ENCODE measurements around the gene RNU2-1.

Gene RNU2-1

GRCh38 chr17:43183921-43184320 lies 49.9 kb downstream of the RNU2-1 start:
- Histone ChIP-seq H3K27me3 (ENCODE audit: insufficient read depth, poor library complexity, severe bottlenecking) (no peaks in the 10 kb centered on the region), H3K27ac (replicated peaks) (no peak overlapping the region), H3K4me3 (replicated peaks; ENCODE audit: insufficient read depth, low read length) (no peak overlapping the region)
- TF ChIP-seq SPI1 (IDR thresholded peaks at IDR 0.05; ENCODE audit: borderline replicate concordance, low read depth), result no peak
- TF ChIP-seq POLR2AphosphoS5 (IDR thresholded peaks at IDR 0.05; ENCODE audit: low read depth), result no peak
- no peak for TF ChIP-seq GABPA (IDR thresholded peaks at IDR 0.05; ENCODE audit: low read depth)
- TF ChIP-seq CTCF (IDR thresholded peaks at IDR 0.05; ENCODE audit: insufficient read depth, low read length), result no peak
- TF ChIP-seq REST (IDR thresholded peaks at IDR 0.05; ENCODE audit: insufficient replicate concordance, low read depth), result no peak
- DNase-seq (ENCODE audit: low read depth in 1 of 2, low spot score in 1 of 2), result no peak
